ENCODE results near the gene TENT4B.

The TENT4B gene

GRCh38 chr16:50279504-50279865, 126.4 kb downstream of the TENT4B start:
- H3K79me2 ChIP-seq (ENCODE audit: insufficient read depth, low read length): peaks cover 5% of the 10 kb centered on the region; the same call in 1 of the 2 replicates
- H3K4me3 ChIP-seq (ENCODE audit: low read depth, low read length, poor library complexity, severe bottlenecking): no peak overlapping the region
- peaks cover 55% of the 10 kb centered on the region for H3K4me1 ChIP-seq (ENCODE audit: insufficient read depth, low read length, severe bottlenecking)
- H3K9me3 ChIP-seq (ENCODE audit: low read length): no peaks in the 10 kb centered on the region
- H3K4me2 ChIP-seq (ENCODE audit: low read length): no peak overlapping the region
- H2AFZ ChIP-seq (ENCODE audit: low read length): no peak overlapping the region
- H3F3A ChIP-seq (ENCODE audit: insufficient read depth, low read length): no peaks in the 10 kb centered on the region
- H3K9ac ChIP-seq (ENCODE audit: low read length): no peak overlapping the region
- peaks cover 4% of the 10 kb centered on the region; the same call in 1 of the 2 replicates for H3K36me3 ChIP-seq (ENCODE audit: insufficient read depth, low read length)
- H4K20me1 ChIP-seq (ENCODE audit: insufficient read depth, low read length): no peaks in the 10 kb centered on the region
- H3K27ac ChIP-seq (ENCODE audit: low read depth, low read length, poor library complexity, severe bottlenecking): peak overlapping the region; percentile 27
- no peak for TF ChIP-seq CTCF (IDR thresholded peaks at IDR 0.05; ENCODE audit: low read length)
- TF ChIP-seq EZH2 (IDR thresholded peaks at IDR 0.05; ENCODE audit: borderline replicate concordance, low read length): no peak
- no peaks in the 10 kb centered on the region for H3K9me2 ChIP-seq (ENCODE audit: low read depth, low read length)
- no peaks in the 10 kb centered on the region for H3K27me3 ChIP-seq (ENCODE audit: insufficient read depth, low read length)

- TF ChIP-seq CTCF (IDR thresholded peaks at IDR 0.05; ENCODE audit: low read length) (no peak), EZH2 (IDR thresholded peaks at IDR 0.05; ENCODE audit: borderline replicate concordance, low read length) (no peak)
- no peaks in the 10 kb centered on the region for H3K27me3 ChIP-seq (ENCODE audit: insufficient read depth, low read length)
- H3K79me2 ChIP-seq (ENCODE audit: insufficient read depth, low read length): peaks cover 14% of the 10 kb centered on the region
- H3K9ac ChIP-seq (ENCODE audit: low read length): no peak overlapping the region
- H2AFZ ChIP-seq (ENCODE audit: low read length): no peak overlapping the region
- H3K9me2 ChIP-seq (ENCODE audit: low read depth, low read length): no peaks in the 10 kb centered on the region
- H4K20me1 ChIP-seq (ENCODE audit: insufficient read depth, low read length): no peaks in the 10 kb centered on the region
- H3K4me1 ChIP-seq (ENCODE audit: insufficient read depth, low read length, severe bottlenecking): peaks cover 49% of the 10 kb centered on the region
- no peaks in the 10 kb centered on the region for H3F3A ChIP-seq (ENCODE audit: insufficient read depth, low read length)
- peak overlapping the region; percentile 85 for H3K27ac ChIP-seq (ENCODE audit: low read depth, low read length, poor library complexity, severe bottlenecking)
- peaks cover 4% of the 10 kb centered on the region; the same call in 1 of the 2 replicates for H3K36me3 ChIP-seq (ENCODE audit: insufficient read depth, low read length)
- H3K4me3 ChIP-seq (ENCODE audit: low read depth, low read length, poor library complexity, severe bottlenecking): no peak overlapping the region
- no peak overlapping the region; the same call in 1 of the 2 replicates for H3K4me2 ChIP-seq (ENCODE audit: low read length)
- no peaks in the 10 kb centered on the region for H3K9me3 ChIP-seq (ENCODE audit: low read length)
These were observed 127.8 kb downstream of the TENT4B start for GRCh38 chr16:50280932-50281331.

All from OCI-LY1 (cell line).